Ishikawa (cell line): ENCODE data around the gene TMEM72.

Source experiments
- CEBPB ChIP-seq: IDR thresholded peaks from 2 replicates; pipeline ENCODE4 v1.6.1; 2012
- CREB1 ChIP-seq: IDR thresholded peaks from 2 replicates; pipeline ENCODE4 v1.6.1; 2012; ENCODE audit warnings: low read depth
- EGR1 ChIP-seq: IDR thresholded peaks from 2 replicates; pipeline ENCODE4 v1.6.1; 2012
- EP300 ChIP-seq: IDR thresholded peaks from 2 replicates; pipeline ENCODE4 v1.6.1; 2012; ENCODE audit warnings: borderline replicate concordance
- FOXM1 ChIP-seq: IDR thresholded peaks from 2 replicates; pipeline ENCODE4 v1.6.1; 2012; ENCODE audit warnings: low read depth, borderline replicate concordance
- NFIC ChIP-seq: IDR thresholded peaks from 2 replicates; pipeline ENCODE4 v1.6.1; 2012
- RAD21 ChIP-seq: IDR thresholded peaks from 2 replicates; pipeline ENCODE4 v1.6.1; 2012; ENCODE audit warnings: low read depth
- TAF1 ChIP-seq: IDR thresholded peaks from 2 replicates; pipeline ENCODE4 v1.6.1; 2012; ENCODE audit warnings: low read depth, mild to moderate bottlenecking
- TCF12 ChIP-seq: IDR thresholded peaks from 2 replicates; pipeline ENCODE4 v1.6.1; 2012; ENCODE audit warnings: low read depth
- TEAD4 ChIP-seq: IDR thresholded peaks from 2 replicates; pipeline ENCODE4 v1.6.1; 2012
- YY1 ChIP-seq: IDR thresholded peaks from 2 replicates; pipeline ENCODE4 v1.6.1; 2012; ENCODE audit warnings: low read depth
- ZBTB7A ChIP-seq: IDR thresholded peaks from 2 replicates; pipeline ENCODE4 v1.6.1; 2012; ENCODE audit warnings: low read depth
- TF ChIP-seq, protein P1 (sequence below): IDR thresholded peaks from 2 replicates; pipeline ENCODE4 v1.6.1; 2012
- TF ChIP-seq, protein P2 (sequence below): IDR thresholded peaks from 2 replicates; pipeline ENCODE4 v1.6.1; 2012; ENCODE audit warnings: low read depth, mild to moderate bottlenecking
- TF ChIP-seq, protein P3 (sequence below): IDR thresholded peaks from 2 replicates; pipeline ENCODE4 v1.6.1; 2012

The TMEM72 gene

DNA sequence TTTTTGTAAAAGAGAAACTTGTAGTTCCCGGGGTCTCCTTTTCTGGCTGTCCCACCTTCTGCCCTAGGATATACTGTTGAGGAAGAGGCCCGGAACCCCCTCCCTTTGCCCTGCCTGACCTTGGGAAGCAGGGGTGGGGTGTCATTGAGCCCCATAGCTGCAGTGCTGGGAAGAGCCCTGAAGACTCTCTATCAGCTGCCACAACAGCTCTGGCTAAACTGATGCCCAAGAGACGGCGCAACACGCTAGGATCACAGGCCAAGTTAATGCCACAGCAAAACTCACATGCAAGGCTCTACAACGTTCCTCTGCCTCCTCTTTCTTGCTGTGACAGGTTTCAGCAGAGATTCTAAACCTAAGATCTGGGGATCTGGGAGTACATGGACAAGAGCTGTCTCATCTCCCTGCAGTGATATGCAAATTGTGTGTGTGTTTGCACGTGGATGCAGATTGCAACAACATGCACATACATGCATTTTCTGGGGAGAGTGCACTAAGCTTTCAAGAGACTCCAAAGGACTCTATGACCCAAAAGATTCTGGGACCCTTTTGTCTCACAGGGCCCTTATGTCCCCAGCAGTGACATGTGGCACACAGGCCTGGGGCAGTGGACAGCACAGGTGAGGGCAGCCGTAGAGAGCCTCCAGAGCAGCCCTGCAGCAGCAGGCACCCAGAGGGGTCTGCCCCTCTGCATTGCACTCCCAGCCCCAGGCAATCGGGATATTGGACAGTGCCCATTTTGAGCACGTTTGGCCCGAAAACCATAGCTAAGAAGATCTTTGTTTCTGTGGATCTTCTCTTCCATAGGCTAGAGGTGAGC lies 51.0 kb downstream of the TMEM72 start:
- TF ChIP-seq TCF12 (no peak), CREB1 (no peak), RAD21 (no peak), FOXM1 (no peak), ZBTB7A (no peak), TAF1 (no peak)
- TF ChIP-seq, protein P1, sequence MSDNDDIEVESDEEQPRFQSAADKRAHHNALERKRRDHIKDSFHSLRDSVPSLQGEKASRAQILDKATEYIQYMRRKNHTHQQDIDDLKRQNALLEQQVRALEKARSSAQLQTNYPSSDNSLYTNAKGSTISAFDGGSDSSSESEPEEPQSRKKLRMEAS: no peak
- TF ChIP-seq, protein P2, sequence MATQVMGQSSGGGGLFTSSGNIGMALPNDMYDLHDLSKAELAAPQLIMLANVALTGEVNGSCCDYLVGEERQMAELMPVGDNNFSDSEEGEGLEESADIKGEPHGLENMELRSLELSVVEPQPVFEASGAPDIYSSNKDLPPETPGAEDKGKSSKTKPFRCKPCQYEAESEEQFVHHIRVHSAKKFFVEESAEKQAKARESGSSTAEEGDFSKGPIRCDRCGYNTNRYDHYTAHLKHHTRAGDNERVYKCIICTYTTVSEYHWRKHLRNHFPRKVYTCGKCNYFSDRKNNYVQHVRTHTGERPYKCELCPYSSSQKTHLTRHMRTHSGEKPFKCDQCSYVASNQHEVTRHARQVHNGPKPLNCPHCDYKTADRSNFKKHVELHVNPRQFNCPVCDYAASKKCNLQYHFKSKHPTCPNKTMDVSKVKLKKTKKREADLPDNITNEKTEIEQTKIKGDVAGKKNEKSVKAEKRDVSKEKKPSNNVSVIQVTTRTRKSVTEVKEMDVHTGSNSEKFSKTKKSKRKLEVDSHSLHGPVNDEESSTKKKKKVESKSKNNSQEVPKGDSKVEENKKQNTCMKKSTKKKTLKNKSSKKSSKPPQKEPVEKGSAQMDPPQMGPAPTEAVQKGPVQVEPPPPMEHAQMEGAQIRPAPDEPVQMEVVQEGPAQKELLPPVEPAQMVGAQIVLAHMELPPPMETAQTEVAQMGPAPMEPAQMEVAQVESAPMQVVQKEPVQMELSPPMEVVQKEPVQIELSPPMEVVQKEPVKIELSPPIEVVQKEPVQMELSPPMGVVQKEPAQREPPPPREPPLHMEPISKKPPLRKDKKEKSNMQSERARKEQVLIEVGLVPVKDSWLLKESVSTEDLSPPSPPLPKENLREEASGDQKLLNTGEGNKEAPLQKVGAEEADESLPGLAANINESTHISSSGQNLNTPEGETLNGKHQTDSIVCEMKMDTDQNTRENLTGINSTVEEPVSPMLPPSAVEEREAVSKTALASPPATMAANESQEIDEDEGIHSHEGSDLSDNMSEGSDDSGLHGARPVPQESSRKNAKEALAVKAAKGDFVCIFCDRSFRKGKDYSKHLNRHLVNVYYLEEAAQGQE: no peak

DNA sequence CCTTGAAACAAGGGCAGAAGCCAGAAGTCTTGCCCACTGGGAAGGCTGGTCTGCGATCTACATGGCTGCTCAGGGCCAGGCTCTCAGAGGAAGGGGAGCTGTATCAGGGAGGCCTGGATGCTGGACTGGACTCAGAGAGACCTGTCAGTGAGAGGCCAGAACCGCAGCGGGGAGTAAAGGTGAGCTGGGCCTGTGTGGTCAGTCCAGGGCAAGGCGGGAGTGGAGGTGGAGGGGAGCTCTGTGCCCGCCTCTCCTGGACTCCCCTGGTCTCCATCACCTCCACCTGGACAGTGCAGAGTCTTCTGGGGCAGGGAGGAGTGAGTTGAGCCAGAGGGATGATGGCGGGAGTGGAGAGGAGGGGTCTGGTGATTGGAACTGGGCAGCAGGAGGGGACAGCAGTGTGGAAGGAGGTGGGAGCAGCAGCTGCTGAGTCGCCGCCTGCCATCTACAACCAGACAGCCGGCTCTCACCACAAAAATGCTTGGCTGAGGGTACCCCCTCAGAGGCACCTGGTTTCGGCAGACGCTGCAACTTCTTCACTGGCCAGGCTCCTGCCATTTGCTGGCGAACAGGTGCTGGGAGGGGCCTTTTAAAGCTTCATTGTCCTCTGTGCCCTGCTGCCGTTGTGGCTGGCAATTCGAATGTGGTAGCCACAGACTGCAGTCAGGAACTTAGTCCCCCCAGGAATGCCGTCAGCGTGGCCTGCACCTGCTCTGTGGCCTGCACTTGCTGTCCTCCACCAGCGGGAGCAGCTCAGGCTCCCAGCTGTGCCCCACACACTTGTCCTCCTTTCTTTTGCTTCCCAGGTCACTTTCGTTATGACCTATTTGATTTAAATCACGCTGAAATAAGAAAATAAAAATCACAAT lies 52.0 kb downstream of the TMEM72 start:
- no peak for TF ChIP-seq RAD21
- TF ChIP-seq CREB1: no peak
- TF ChIP-seq TEAD4: no peak
- TF ChIP-seq EGR1: no peak
- TF ChIP-seq ZBTB7A: no peak
- TF ChIP-seq CEBPB: no peak

DNA sequence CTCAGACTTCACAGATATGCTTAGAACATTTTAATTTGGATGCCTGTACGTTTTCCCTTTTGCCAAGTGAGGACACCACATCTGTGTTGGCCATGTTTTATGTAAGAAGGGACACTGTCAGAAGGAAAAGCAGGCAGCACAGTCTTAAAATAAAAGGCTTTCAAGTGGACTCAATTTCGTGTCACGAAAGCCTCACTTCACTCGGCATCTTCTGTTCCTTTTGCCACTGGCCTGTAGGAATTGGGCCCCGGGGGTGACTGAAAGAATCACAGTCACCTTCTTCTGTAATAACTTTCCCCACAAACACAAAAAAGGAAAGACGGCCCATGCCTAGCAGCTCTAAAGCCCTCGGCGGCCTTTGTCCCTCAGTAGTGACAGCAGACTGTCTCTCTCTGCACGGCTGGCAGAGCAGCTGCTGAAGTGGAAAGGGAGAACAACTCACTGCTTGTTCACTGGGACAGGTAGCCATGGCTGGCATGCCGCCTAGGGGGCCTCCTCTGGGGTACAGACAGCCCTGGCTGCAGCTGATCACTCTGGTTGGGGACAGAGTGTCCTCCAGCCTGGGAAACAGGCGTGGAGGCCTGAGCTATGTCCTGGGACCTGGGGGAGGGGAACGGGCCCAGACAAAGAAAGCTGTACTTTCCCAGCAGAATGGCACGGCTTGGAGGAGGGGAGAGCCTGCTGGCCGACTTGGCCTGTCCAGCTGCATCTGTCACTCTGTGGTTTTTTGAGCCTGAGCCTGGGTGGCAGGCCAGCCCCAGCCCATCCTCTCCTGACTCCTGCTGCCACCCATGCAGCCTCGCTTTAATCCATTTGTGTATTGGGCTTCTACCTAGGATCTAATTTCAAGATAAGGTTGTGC lies 52.9 kb downstream of the TMEM72 start:
- no peak for TF ChIP-seq CEBPB
- TF ChIP-seq TAF1: no peak
- TF ChIP-seq EP300: no peak
- TF ChIP-seq YY1: no peak
- TF ChIP-seq, protein P1: no peak
- no peak for TF ChIP-seq FOXM1
- TF ChIP-seq NFIC: no peak
- no peak for TF ChIP-seq TCF12
- TF ChIP-seq, protein P2: no peak

DNA sequence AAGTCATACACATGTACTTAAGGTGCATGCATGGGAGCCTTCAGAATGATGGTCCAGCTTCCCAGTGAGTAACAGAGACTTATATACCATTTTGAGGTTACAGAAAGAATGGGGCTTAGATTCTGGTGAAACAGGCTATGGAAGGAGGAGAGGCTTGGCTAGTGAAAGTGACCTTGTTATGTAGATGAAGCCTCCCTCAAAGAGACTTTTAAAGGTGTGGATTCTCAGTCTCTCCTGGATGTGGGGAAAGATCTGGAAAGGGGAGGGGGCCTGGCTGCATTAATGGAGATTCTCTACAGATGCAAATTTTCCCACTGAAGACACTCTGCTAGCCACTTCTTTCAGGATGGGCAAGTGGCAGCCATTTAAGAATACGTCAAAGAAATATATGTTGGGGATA lies 54.0 kb downstream of the TMEM72 start:
- TF ChIP-seq TCF12 (no peak), CREB1 (no peak), RAD21 (no peak), CEBPB (no peak), TEAD4 (no peak)
- TF ChIP-seq, protein P3, sequence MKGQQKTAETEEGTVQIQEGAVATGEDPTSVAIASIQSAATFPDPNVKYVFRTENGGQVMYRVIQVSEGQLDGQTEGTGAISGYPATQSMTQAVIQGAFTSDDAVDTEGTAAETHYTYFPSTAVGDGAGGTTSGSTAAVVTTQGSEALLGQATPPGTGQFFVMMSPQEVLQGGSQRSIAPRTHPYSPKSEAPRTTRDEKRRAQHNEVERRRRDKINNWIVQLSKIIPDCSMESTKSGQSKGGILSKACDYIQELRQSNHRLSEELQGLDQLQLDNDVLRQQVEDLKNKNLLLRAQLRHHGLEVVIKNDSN: no peak
- TF ChIP-seq, protein P1: no peak

DNA sequence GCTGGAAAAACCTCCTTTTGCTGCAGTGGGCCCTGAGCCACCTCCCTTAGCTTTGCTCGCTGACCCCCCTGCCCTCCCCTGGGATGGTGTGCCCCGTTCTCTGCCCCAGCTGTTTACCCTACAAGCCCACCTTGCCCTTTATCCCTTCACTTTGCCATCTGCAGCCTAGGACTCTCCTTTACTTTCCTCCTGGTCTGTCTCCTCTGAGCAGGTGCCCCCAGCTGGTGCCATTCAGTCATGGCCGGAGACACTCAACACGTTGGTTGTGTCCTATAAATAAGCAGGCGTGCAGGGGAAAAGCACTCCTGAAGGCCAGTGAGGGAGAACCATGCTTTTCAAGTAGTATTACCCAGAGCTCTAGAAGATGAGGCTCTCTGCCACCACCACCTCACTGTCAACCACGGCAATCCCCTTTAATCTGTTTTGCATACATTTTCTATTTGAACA lies 54.5 kb downstream of the TMEM72 start:
- TF ChIP-seq RAD21 (no peak), TAF1 (no peak), EGR1 (no peak), EP300 (no peak), ZBTB7A (no peak), CREB1 (no peak), YY1 (no peak), TCF12 (no peak), CEBPB (no peak), NFIC (no peak), FOXM1 (no peak), TEAD4 (no peak)
- TF ChIP-seq, protein P2: no peak
- TF ChIP-seq, protein P3: no peak
- TF ChIP-seq, protein P1: no peak
